Measurements from ENCODE around the gene IER3IP1.

DNA sequence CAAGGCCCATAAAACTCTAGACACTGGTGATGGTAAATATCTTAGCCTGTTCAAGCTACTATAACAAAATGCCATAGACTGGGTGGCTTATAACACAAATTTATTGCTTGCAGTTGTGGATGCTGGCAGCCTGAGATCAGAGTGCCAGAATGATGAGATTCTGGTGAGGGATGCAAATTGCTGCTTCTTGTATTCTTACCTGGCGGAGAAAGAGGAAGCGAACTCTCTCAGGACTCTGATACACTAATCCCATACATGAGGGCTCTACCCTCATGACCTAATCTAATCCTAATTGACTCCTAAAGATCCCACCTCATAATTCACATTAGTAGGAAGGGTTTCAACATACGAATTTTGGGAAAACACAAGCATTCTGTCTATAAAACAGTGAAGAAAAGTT lies 4.6 kb upstream of the IER3IP1 start:
- TF ChIP-seq, protein P1, sequence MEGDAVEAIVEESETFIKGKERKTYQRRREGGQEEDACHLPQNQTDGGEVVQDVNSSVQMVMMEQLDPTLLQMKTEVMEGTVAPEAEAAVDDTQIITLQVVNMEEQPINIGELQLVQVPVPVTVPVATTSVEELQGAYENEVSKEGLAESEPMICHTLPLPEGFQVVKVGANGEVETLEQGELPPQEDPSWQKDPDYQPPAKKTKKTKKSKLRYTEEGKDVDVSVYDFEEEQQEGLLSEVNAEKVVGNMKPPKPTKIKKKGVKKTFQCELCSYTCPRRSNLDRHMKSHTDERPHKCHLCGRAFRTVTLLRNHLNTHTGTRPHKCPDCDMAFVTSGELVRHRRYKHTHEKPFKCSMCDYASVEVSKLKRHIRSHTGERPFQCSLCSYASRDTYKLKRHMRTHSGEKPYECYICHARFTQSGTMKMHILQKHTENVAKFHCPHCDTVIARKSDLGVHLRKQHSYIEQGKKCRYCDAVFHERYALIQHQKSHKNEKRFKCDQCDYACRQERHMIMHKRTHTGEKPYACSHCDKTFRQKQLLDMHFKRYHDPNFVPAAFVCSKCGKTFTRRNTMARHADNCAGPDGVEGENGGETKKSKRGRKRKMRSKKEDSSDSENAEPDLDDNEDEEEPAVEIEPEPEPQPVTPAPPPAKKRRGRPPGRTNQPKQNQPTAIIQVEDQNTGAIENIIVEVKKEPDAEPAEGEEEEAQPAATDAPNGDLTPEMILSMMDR (IDR thresholded peaks at IDR 0.05): no peak
- no peak for TF ChIP-seq POLR2AphosphoS5 (IDR thresholded peaks at IDR 0.05)
